ENCODE data around the gene TAOK1. TPM values are rescaled to one million over a fixed set of nuclear protein-coding genes. Genes with fewer than 3 reads are reported as not detected.

The TAOK1 gene
- total and polyA plus RNA-seq, 2 donors (not counting 1 experiment from before 2014, with no cell fraction given): 9.8 to 80.7 TPM

- Histone ChIP-seq H3K36me3 (replicated peaks in 1 of 2; ENCODE audit: control extremely low read depth in 1 of 2, control insufficient read depth in 1 of 2, extremely low read depth in 1 of 2, insufficient read depth in 2 of 2, low read length in 1 of 2) (peaks cover 0 to 49% of the 10 kb centered on the region in 2 experiments), H3K4me3 (ENCODE audit: control extremely low read depth in 1 of 5, extremely low read depth in 1 of 5, insufficient read depth in 1 of 5, low read depth in 2 of 5, low read length in 4 of 5) (no peak overlapping the region), H3K4me2 (replicated peaks; ENCODE audit: low read depth, low read length, poor library complexity, severe bottlenecking) (no peak overlapping the region), H3K9me3 (ENCODE audit: control extremely low read depth in 1 of 3, control insufficient read depth in 2 of 3, insufficient read depth in 1 of 3, low read length in 2 of 3) (no peaks in the 10 kb centered on the region), H3K79me2 (ENCODE audit: control insufficient read depth, insufficient read depth, low read length) (peaks cover 59% of the 10 kb centered on the region), H3K27me3 (replicated peaks in 1 of 4; ENCODE audit: control extremely low read depth in 1 of 4, control insufficient read depth in 3 of 4, insufficient read depth in 4 of 4, low read length in 3 of 4) (no peaks in the 10 kb centered on the region), H2AFZ (ENCODE audit: insufficient read depth, low read depth, low read length, poor library complexity, severe bottlenecking) (no peak overlapping the region), H3K4me1 (ENCODE audit: control insufficient read depth in 2 of 2, insufficient read depth in 2 of 2, low read length in 2 of 2) (peaks cover 22 to 24% of the 10 kb centered on the region in 2 donors), H4K20me1 (ENCODE audit: control insufficient read depth, insufficient read depth, low read length, poor library complexity, severe bottlenecking) (peaks cover 42% of the 10 kb centered on the region), H3K27ac (ENCODE audit: low read length in 2 of 2) (no peak overlapping the region), H3K9ac (ENCODE audit: low read length) (no peak overlapping the region)
- DNase-seq (peak; percentile 11), ATAC-seq (ENCODE audit: low read depth) (no peak)
- no peaks in the 10 kb centered on the region for H3K27me3 Mint-ChIP-seq
- peaks cover 39% of the 10 kb centered on the region for H3K4me1 Mint-ChIP-seq
- H3K9me3 Mint-ChIP-seq (ENCODE audit: insufficient read depth): no peaks in the 10 kb centered on the region
- H3K4me3 Mint-ChIP-seq: no peak overlapping the region
- TF ChIP-seq CTCF (IDR thresholded peaks at IDR 0.05): no peak
- TF ChIP-seq EZH2 (IDR thresholded peaks at IDR 0.05; ENCODE audit: borderline replicate concordance, insufficient read depth, low read depth, low read length, poor library complexity, severe bottlenecking): no peak
- POLR2A ChIA-PET: interaction anchor here (0.5 to 4.4 kb wide), 3 partner anchors 10 to 350 kb away, joined by 3 to 18 read pairs (median 4); partner anchors contain the start of gene ANKRD13B
- WGBS (ENCODE audit: insufficient coverage): 94% methylated on average over 11 of the region's 20 CpGs
- intact Hi-C loops (cut with micrococcal nuclease): loop anchor here (2.0 kb wide), 1 partner anchor 349 kb away; the partner anchor contains the start of gene SSH2
- no peak overlapping the region for H3K27ac Mint-ChIP-seq
- CTCF ChIA-PET: interaction anchor here (0.5 to 24.3 kb wide), 10 partner anchors 11 to 439 kb away, joined by 3 to 336 read pairs (median 6); partner anchors contain the start of genes ANKRD13B and SSH2
Measured at GRCh38 chr17:29581583-29582253, 191.6 kb downstream of the TAOK1 start.

- ChIA-PET CTCF (interaction anchor here (8.4 to 24.3 kb wide), 2 partner anchors 10 to 30 kb away, joined by 126 to 336 read pairs; partner anchors contain the start of gene ANKRD13B), POLR2A (interaction anchor here (4.4 kb wide), 1 partner anchor 10 kb away, joined by 18 read pairs; the partner anchor contains the start of gene ANKRD13B)
- Histone ChIP-seq H3K79me2 (ENCODE audit: control insufficient read depth, insufficient read depth, low read length) (peaks cover 65% of the 10 kb centered on the region), H3K9ac (ENCODE audit: low read length) (no peak overlapping the region), H3K27ac (ENCODE audit: low read length in 2 of 2) (no peak overlapping the region), H4K20me1 (ENCODE audit: control insufficient read depth, insufficient read depth, low read length, poor library complexity, severe bottlenecking) (peaks cover 43% of the 10 kb centered on the region), H3K4me2 (replicated peaks; ENCODE audit: low read depth, low read length, poor library complexity, severe bottlenecking) (no peak overlapping the region), H3K36me3 (replicated peaks in 1 of 2; ENCODE audit: control extremely low read depth in 1 of 2, control insufficient read depth in 1 of 2, extremely low read depth in 1 of 2, insufficient read depth in 2 of 2, low read length in 1 of 2) (peaks cover 0 to 43% of the 10 kb centered on the region in 2 experiments), H3K9me3 (ENCODE audit: control extremely low read depth in 1 of 3, control insufficient read depth in 2 of 3, insufficient read depth in 1 of 3, low read length in 2 of 3) (no peaks in the 10 kb centered on the region), H3K4me1 (ENCODE audit: control insufficient read depth in 2 of 2, insufficient read depth in 2 of 2, low read length in 2 of 2) (peaks cover 23 to 30% of the 10 kb centered on the region in 2 donors), H2AFZ (ENCODE audit: insufficient read depth, low read depth, low read length, poor library complexity, severe bottlenecking) (no peak overlapping the region), H3K4me3 (ENCODE audit: control extremely low read depth in 1 of 5, extremely low read depth in 1 of 5, insufficient read depth in 1 of 5, low read depth in 2 of 5, low read length in 4 of 5) (no peak overlapping the region), H3K27me3 (replicated peaks in 1 of 4; ENCODE audit: control extremely low read depth in 1 of 4, control insufficient read depth in 3 of 4, insufficient read depth in 4 of 4, low read length in 3 of 4) (no peaks in the 10 kb centered on the region)
- WGBS (ENCODE audit: insufficient coverage): 96% methylated on average over 4 of the region's 10 CpGs
- H3K4me1 Mint-ChIP-seq: peaks cover 41% of the 10 kb centered on the region
- no peak overlapping the region for H3K4me3 Mint-ChIP-seq
- no peaks in the 10 kb centered on the region for H3K9me3 Mint-ChIP-seq (ENCODE audit: insufficient read depth)
- intact Hi-C loops (cut with micrococcal nuclease): no loop called here
- H3K27me3 Mint-ChIP-seq: no peaks in the 10 kb centered on the region
- TF ChIP-seq CTCF (IDR thresholded peaks at IDR 0.05): no peak
- TF ChIP-seq EZH2 (IDR thresholded peaks at IDR 0.05; ENCODE audit: borderline replicate concordance, insufficient read depth, low read depth, low read length, poor library complexity, severe bottlenecking): no peak
- peak overlapping the region; percentile 10 for H3K27ac Mint-ChIP-seq
- DNase-seq (peak; percentile 5), ATAC-seq (ENCODE audit: low read depth) (no peak)
Measured at GRCh38 chr17:29582254-29582765, 192.1 kb downstream of the TAOK1 start.

Data from B cell (primary cell).